22Rv1 (cell line): ENCODE results near the gene SLC10A7.

Experiments used
- H3K27ac ChIP-seq: fragments of 450-650 bp; 2 replicates; pipeline ENCODE4 v1.5.1; 2017
- CTCF ChIP-seq: fragments of 450-650 bp; IDR thresholded peaks from 2 replicates; pipeline ENCODE4 v1.5.1; 2017; ENCODE audit warnings: mild to moderate bottlenecking
- ZFX ChIP-seq: fragments of 450-650 bp; IDR thresholded peaks from 2 replicates; pipeline ENCODE4 v1.6.1; 2017; ENCODE audit warnings: antibody characterized with exemption, borderline replicate concordance

SLC10A7 gene

GRCh38 chr4:146318894-146319293 is 202.8 kb downstream of the SLC10A7 start:
- TF ChIP-seq ZFX: no peak
- TF ChIP-seq CTCF: no peak
- H3K27ac ChIP-seq: no peak overlapping the region

GRCh38 chr4:146317783-146318182 is 204.0 kb downstream of the SLC10A7 start:
- TF ChIP-seq ZFX (no peak), CTCF (no peak)
- H3K27ac ChIP-seq: no peak overlapping the region

GRCh38 chr4:146315184-146315583 is 206.6 kb downstream of the SLC10A7 start:
- TF ChIP-seq CTCF (no peak), ZFX (no peak)

GRCh38 chr4:146311238-146311970 is 210.3 kb downstream of the SLC10A7 start:
- TF ChIP-seq ZFX (no peak), CTCF (no peak)
- no peak overlapping the region for H3K27ac ChIP-seq

More at GRCh38 chr4:146315184-146315583, 206.6 kb downstream of the SLC10A7 start:
- H3K27ac ChIP-seq: no peak overlapping the region

GRCh38 chr4:146310319-146311021 is 211.3 kb downstream of the SLC10A7 start:
- TF ChIP-seq ZFX (no peak), CTCF (no peak)
- no peak overlapping the region for H3K27ac ChIP-seq

- TF ChIP-seq CTCF (no peak), ZFX (no peak)
- H3K27ac ChIP-seq: no peak overlapping the region
Measured at GRCh38 chr4:146308951-146309350, 212.8 kb downstream of the SLC10A7 start.

GRCh38 chr4:146302822-146303221 is 218.9 kb downstream of the SLC10A7 start:
- no peak overlapping the region for H3K27ac ChIP-seq
- TF ChIP-seq ZFX (no peak), CTCF (no peak)
